HepG2 (cell line): ENCODE measurements around the gene NDUFS6. TPM values are rescaled to one million over a fixed set of nuclear protein-coding genes. Genes with fewer than 3 reads are reported as not detected.

Experiments used
- ATAC-seq: fragments of 200-7000 bp; cut with Tn5 transposase; 3 replicates; pipeline ENCODE4 v1.9.1; 2020; ENCODE audit warnings: mild to moderate bottlenecking, moderate library complexity
- BruUV-seq: library from RNA; stranded (reverse); fragments of 400-500 nt; replicated peaks from 2 replicates; lab custom pipeline; 2021; lab: Mats Ljungman, UMichigan
- CTCF ChIA-PET: fragments of 300-600 bp; formaldehyde crosslinking; extraction: SDS; loops from one replicate; lab custom pipeline; 2021; ENCODE audit warnings: low total read pairs, inconsistent platforms, low intra/inter-chr PET ratio; lab: Yijun Ruan, JAX
- POLR2A ChIA-PET: fragments of 350-600 bp; sonication (Branson Sonifier 250); formaldehyde crosslinking; loops from one replicate; lab custom pipeline; 2020; ENCODE audit warnings: antibody characterized with exemption, inconsistent platforms; lab: Yijun Ruan, JAX
- DNase-seq: peaks from one replicate; pipeline ENCODE4 v3.0.0-alpha.2; 2015; ENCODE audit warnings: low spot score
- FAIRE-seq: peaks from 3 replicates; lab custom pipeline; 2011; peaks lifted over from hg19 to GRCh38; lab: Jason Lieb, UNC
- H2AFZ ChIP-seq: one replicate; pipeline ENCODE4 v1.6.1; 2011; ENCODE audit warnings: low read length, inconsistent platforms
- H3K27ac ChIP-seq: fragments of 300-600 bp; 3 replicates; pipeline ENCODE4 v1.8.0; 2011; ENCODE audit warnings: mixed run types, mild to moderate bottlenecking, mixed read lengths, low read length, inconsistent platforms; ENCODE audit not compliant: insufficient read depth; ENCODE audit errors: extremely low read length
- H3K27me3 ChIP-seq, 2 experiments: fragments of 200-600 bp in 1 of 2; 2 replicates in 1 of 2; 3 replicates in 1 of 2; pipeline versions ENCODE4 v1.6.0 to v1.8.0; 2011; ENCODE audit warnings: low read length in 2 of 2, mild to moderate bottlenecking in 2 of 2, moderate library complexity in 2 of 2, inconsistent platforms in 1 of 2; ENCODE audit not compliant: insufficient read depth in 2 of 2, control insufficient read depth in 1 of 2
- H3K36me3 ChIP-seq, 2 experiments: fragments of 200-600 bp in 1 of 2; replicated peaks in 1 of 2; 2 replicates in 1 of 2; 3 replicates in 1 of 2; pipeline versions ENCODE4 v1.5.1 to v1.8.0; 2011; ENCODE audit warnings: low read length in 2 of 2, inconsistent platforms in 1 of 2; ENCODE audit not compliant: insufficient read depth in 2 of 2, control insufficient read depth in 1 of 2
- H3K4me1 ChIP-seq: 2 replicates; pipeline ENCODE4 v1.5.1; 2012; ENCODE audit warnings: low read length, inconsistent platforms; ENCODE audit not compliant: insufficient read depth
- H3K4me2 ChIP-seq: 2 replicates; pipeline ENCODE4 v1.6.0; 2011; ENCODE audit warnings: low read depth, low read length, inconsistent platforms
- H3K4me3 ChIP-seq, 3 experiments: fragments of 200-600 bp in 1 of 3; sonication (generic), shearing (Covaris generic) in 1 of 3; replicated peaks in 1 of 3; 2 replicates each; pipeline ENCODE4 v1.5.1; 2011 to 2016; ENCODE audit warnings: low read length in 3 of 3, inconsistent platforms in 2 of 3, low read depth in 2 of 3, mild to moderate bottlenecking in 2 of 3, control low read depth in 1 of 3, mixed read lengths in 1 of 3; ENCODE audit not compliant: insufficient read depth in 1 of 3
- H3K79me2 ChIP-seq: one replicate; pipeline ENCODE4 v1.6.1; 2011; ENCODE audit warnings: low read length, inconsistent platforms; ENCODE audit not compliant: insufficient read depth
- H3K9ac ChIP-seq: 2 replicates; pipeline ENCODE4 v1.6.0; 2011; ENCODE audit warnings: mild to moderate bottlenecking, low read depth, low read length, inconsistent platforms; ENCODE audit not compliant: insufficient read depth
- H3K9me3 ChIP-seq: 2 replicates; pipeline ENCODE4 v1.5.1; 2012; ENCODE audit warnings: mild to moderate bottlenecking, low read length
- H4K20me1 ChIP-seq: 2 replicates; pipeline ENCODE4 v1.6.0; 2011; ENCODE audit warnings: inconsistent platforms, mild to moderate bottlenecking, low read length, moderate library complexity; ENCODE audit not compliant: insufficient read depth
- ATF3 ChIP-seq: sonication (generic); formaldehyde crosslinking; IDR thresholded peaks from 2 replicates; pipeline ENCODE4 v1.4.0; 2020; ENCODE audit warnings: missing genetic modification reagents
- FOXK1 ChIP-seq: sonication (generic); formaldehyde crosslinking; IDR thresholded peaks from 2 replicates; pipeline ENCODE4 v1.4.0; 2020; ENCODE audit warnings: low read depth, missing genetic modification reagents, borderline replicate concordance
- HNRNPLL ChIP-seq: fragments of 200-400 bp; formaldehyde crosslinking; IDR thresholded peaks from 2 replicates; pipeline ENCODE4 v1.6.1; 2017; ENCODE audit warnings: mild to moderate bottlenecking, low read depth, low read length; ENCODE audit not compliant: poor library complexity, severe bottlenecking
- KDM1A ChIP-seq: IDR thresholded peaks from 2 replicates; pipeline ENCODE4 v1.6.1; 2016; ENCODE audit warnings: missing compliant biosample characterization
- MIER2 ChIP-seq: IDR thresholded peaks from 2 replicates; pipeline ENCODE4 v1.6.1; 2016; ENCODE audit warnings: missing biosample characterization, missing genetic modification reagents
- REXO4 ChIP-seq: sonication (generic); formaldehyde crosslinking; IDR thresholded peaks from 2 replicates; pipeline ENCODE4 v1.8.0; 2022; ENCODE audit warnings: missing genetic modification reagents, mild to moderate bottlenecking, borderline replicate concordance
- SMAD3 ChIP-seq: sonication (generic); formaldehyde crosslinking; IDR thresholded peaks from 2 replicates; pipeline ENCODE4 v1.4.0; 2020; ENCODE audit warnings: missing genetic modification reagents
- XRCC5 ChIP-seq: fragments of 200-400 bp; formaldehyde crosslinking; optimal IDR thresholded peaks from 2 replicates; pipeline ENCODE3; 2017; ENCODE audit warnings: mild to moderate bottlenecking, low read length
- ZFAT ChIP-seq: sonication (generic); formaldehyde crosslinking; conservative IDR thresholded peaks from 2 replicates; pipeline ENCODE4 v1.8.1; 2023; ENCODE audit warnings: missing genetic modification reagents, inconsistent platforms
- ZFP90 ChIP-seq: sonication (generic); formaldehyde crosslinking; IDR thresholded peaks from 2 replicates; pipeline ENCODE4 v1.8.0; 2022; ENCODE audit warnings: missing genetic modification reagents, mild to moderate bottlenecking, inconsistent platforms, borderline replicate concordance
- ZIK1 ChIP-seq: sonication (generic); formaldehyde crosslinking; IDR thresholded peaks from 2 replicates; pipeline ENCODE4 v1.5.0; 2020; ENCODE audit warnings: mild to moderate bottlenecking, low read depth, missing genetic modification reagents, borderline replicate concordance
- ZNF224 ChIP-seq: sonication (generic); formaldehyde crosslinking; IDR thresholded peaks from 2 replicates; pipeline ENCODE4 v1.5.0; 2020; ENCODE audit warnings: mild to moderate bottlenecking, missing genetic modification reagents
- ZNF225 ChIP-seq: sonication (generic); formaldehyde crosslinking; IDR thresholded peaks from 2 replicates; pipeline ENCODE4 v1.4.0; 2020; ENCODE audit warnings: mild to moderate bottlenecking, missing genetic modification reagents
- ZNF367 ChIP-seq: sonication (generic); formaldehyde crosslinking; IDR thresholded peaks from 2 replicates; pipeline ENCODE4 v1.4.0; 2020; ENCODE audit warnings: missing genetic modification reagents, borderline replicate concordance
- ZNF441 ChIP-seq: sonication (generic); formaldehyde crosslinking; IDR thresholded peaks from 2 replicates; pipeline ENCODE4 v1.7.0; 2021; ENCODE audit warnings: missing genetic modification reagents, borderline replicate concordance
- ZNF468 ChIP-seq: sonication (generic); formaldehyde crosslinking; IDR thresholded peaks from 2 replicates; pipeline ENCODE4 v1.8.0; 2022; ENCODE audit warnings: mild to moderate bottlenecking, moderate library complexity, missing genetic modification reagents
- ZNF484 ChIP-seq: sonication (generic); formaldehyde crosslinking; IDR thresholded peaks from 2 replicates; pipeline ENCODE4 v1.5.1; 2020; ENCODE audit warnings: mild to moderate bottlenecking, low read depth, missing genetic modification reagents, borderline replicate concordance
- ZNF547 ChIP-seq: sonication (generic); formaldehyde crosslinking; IDR thresholded peaks from 2 replicates; pipeline ENCODE4 v1.5.1; 2020; ENCODE audit warnings: mild to moderate bottlenecking, missing genetic modification reagents
- ZNF572 ChIP-seq: sonication (generic); formaldehyde crosslinking; IDR thresholded peaks from 2 replicates; pipeline ENCODE4 v1.5.1; 2020; ENCODE audit warnings: mild to moderate bottlenecking, missing genetic modification reagents
- ZNF644 ChIP-seq: IDR thresholded peaks from 2 replicates; pipeline ENCODE4 v1.6.1; 2016; ENCODE audit warnings: low read depth
- ZNF775 ChIP-seq: sonication (generic); formaldehyde crosslinking; IDR thresholded peaks from 2 replicates; pipeline ENCODE4 v1.4.0; 2020; ENCODE audit warnings: missing genetic modification reagents, mild to moderate bottlenecking, moderate library complexity, borderline replicate concordance
- WGBS: methylation state at CpG from one replicate; pipeline ENCODE4 v1.1.6; 2017; ENCODE audit warnings: low lambda C conversion rate; 5-methylcytosine and 5-hydroxymethylcytosine counted together
- in situ Hi-C: cut with HindIII; loops from 2 replicates; pipeline ENCODE4 v1.10.0; 2017; ENCODE audit warnings: low pct_unique_long_range_greater_than_20kb; ENCODE audit not compliant: extremely low pct_ligation_motif_present
- intact Hi-C: fragments of 100-400 bp; cut with micrococcal nuclease; formaldehyde crosslinking; loops from one replicate; pipeline ENCODE4 v1.10.0; 2022; ENCODE audit not compliant: unreplicated experiment
- polyA plus RNA-seq, 8 experiments: library from polyadenylated mRNA; depleted of rRNA in 3 of 8; stranded (reverse) in 7 of 8; unstranded in 1 of 8; fragments of >200 nt; fragmentation: Illumina TruSeq in 4 of 8; extraction: Trizol in 4 of 8; gene quantifications; 2 replicates each; pipeline versions ENCODE4 v1.2.1 to v1.2.3, GENCODE V29; 2011 to 2016; ENCODE audit warnings: low read depth in 4 of 8, missing spikeins in 1 of 8, mixed read lengths in 1 of 8; ENCODE audit not compliant: insufficient read depth in 1 of 8
- total RNA-seq, 5 experiments: library from RNA; depleted of rRNA; stranded (reverse); fragments of >200 nt; fragmentation: Illumina TruSeq; extraction: Trizol; gene quantifications; 2 replicates each; pipeline ENCODE4 v1.2.3, GENCODE V29; 2016; ENCODE audit warnings: low read depth in 1 of 5

NDUFS6 gene
- total and polyA plus RNA-seq, 2 of the 13 experiments (the other 11 are each of a cell fraction or from before 2014, with no cell fraction given) = 23.7 to 50.4 TPM

GRCh38 chr5:1753490-1753889 is 47.7 kb upstream of the NDUFS6 start:
- Histone ChIP-seq H3K79me2 (no peaks in the 10 kb centered on the region), H2AFZ (no peak overlapping the region), H3K9me3 (no peaks in the 10 kb centered on the region), H3K36me3 (no peaks in the 10 kb centered on the region), H3K27ac (no peak overlapping the region), H3K4me1 (no peaks in the 10 kb centered on the region), H3K4me3 (no peak overlapping the region), H3K9ac (no peak overlapping the region), H3K4me2 (no peak overlapping the region), H4K20me1 (no peaks in the 10 kb centered on the region), H3K27me3 (peaks cover 6 to 64% of the 10 kb centered on the region in 2 experiments; a peak in 4 of 5 replicates)
- intact Hi-C loops (no loop called here), in situ Hi-C loops (no loop called here)
- POLR2A ChIA-PET = no interaction called here
- no TSS peak for BruUV-seq
- TF ChIP-seq ZNF468 (CRISPR knock-in tag) = no peak
- TF ChIP-seq ZNF484 (CRISPR knock-in tag) = no peak
- TF ChIP-seq ZNF644 (CRISPR knock-in tag) = no peak
- no peak for TF ChIP-seq REXO4 (CRISPR knock-in tag)
- TF ChIP-seq ZIK1 (CRISPR knock-in tag) = no peak
- FAIRE-seq = no peak
- DNase-seq = no peak
- CTCF ChIA-PET = no interaction called here
- 6% methylated on average over 8 of the region's 8 CpGs for WGBS
- no peak for ATAC-seq

GRCh38 chr5:1754531-1755220 is 46.5 kb upstream of the NDUFS6 start:
- Histone ChIP-seq H3K9ac (no peak overlapping the region), H3K27ac (no peak overlapping the region), H3K36me3 (no peaks in the 10 kb centered on the region), H3K4me1 (no peaks in the 10 kb centered on the region), H3K9me3 (no peaks in the 10 kb centered on the region), H3K4me2 (no peak overlapping the region), H2AFZ (no peak overlapping the region), H3K27me3 (peaks cover 4 to 57% of the 10 kb centered on the region in 2 experiments; a peak in 4 of 5 replicates), H3K4me3 (no peak overlapping the region), H3K79me2 (no peaks in the 10 kb centered on the region), H4K20me1 (no peaks in the 10 kb centered on the region)
- intact Hi-C loops = no loop called here
- FAIRE-seq (no peak), DNase-seq (no peak), ATAC-seq (no peak)
- POLR2A ChIA-PET = no interaction called here
- no TSS peak for BruUV-seq
- 31% methylated on average over 10 of the region's 14 CpGs for WGBS
- in situ Hi-C loops = no loop called here
- CTCF ChIA-PET = no interaction called here
- TF ChIP-seq ZNF547 (CRISPR knock-in tag) = no peak
- no peak for TF ChIP-seq ZFAT (CRISPR knock-in tag)
- no peak for TF ChIP-seq ZNF225 (CRISPR knock-in tag)
- no peak for TF ChIP-seq HNRNPLL
- no peak for TF ChIP-seq ZFP90
- TF ChIP-seq ZNF775 (CRISPR knock-in tag) = no peak
- TF ChIP-seq ZNF224 (CRISPR knock-in tag) = no peak
- no peak for TF ChIP-seq ATF3 (CRISPR knock-in tag)
- no peak for TF ChIP-seq SMAD3 (CRISPR knock-in tag)
- no peak for TF ChIP-seq ZNF572 (CRISPR knock-in tag)
- no peak for TF ChIP-seq MIER2
- TF ChIP-seq FOXK1 (CRISPR knock-in tag) = no peak
- TF ChIP-seq ZNF367 (CRISPR knock-in tag) = no peak
- no peak for TF ChIP-seq ZNF441
- no peak for TF ChIP-seq KDM1A
- no peak for TF ChIP-seq XRCC5
